Measurements from ENCODE around the gene RASAL1. TPM values are rescaled to one million over a fixed set of nuclear protein-coding genes. Genes with fewer than 3 reads are reported as not detected.

Gene RASAL1
- polyA plus RNA-seq, 2 of the 4 experiments (the other 2 are of a cell fraction), result 0.30 to 0.34 TPM

GRCh38 chr12:113096675-113097461, 38.7 kb downstream of the RASAL1 start:
- ATAC-seq (no peak), FAIRE-seq (no peak), DNase-seq (ENCODE audit: low read depth in 1 of 2, low spot score in 1 of 2) (no peak)
- POLR2A ChIA-PET, result no interaction called here
- CTCF ChIA-PET, result interaction anchor here (1.0 to 5.1 kb wide), 8 partner anchors 13 to 330 kb away, joined by 3 to 61 read pairs (median 9); no protein-coding TSS in a partner anchor
- H3K27ac ChIP-seq, result no peak overlapping the region
- H3K4me2 ChIP-seq, result no peak overlapping the region
- peaks cover 12% of the 10 kb centered on the region for H3K4me1 ChIP-seq
- no peak for TF ChIP-seq JUN (IDR thresholded peaks at IDR 0.05)
- TF ChIP-seq HOXA7 (CRISPR knock-in tag; IDR thresholded peaks at IDR 0.05), result no peak
- TF ChIP-seq MAFK (IDR thresholded peaks at IDR 0.05; ENCODE audit: partially characterized antibody), result no peak
- no peak for TF ChIP-seq RAD21 (conservative IDR thresholded peaks at IDR 0.05 in 1 of 2, IDR thresholded peaks at IDR 0.05 in 1 of 2)
- TF ChIP-seq HEYL (CRISPR knock-in tag; IDR thresholded peaks at IDR 0.05), result no peak
- no peak for TF ChIP-seq MAZ (IDR thresholded peaks at IDR 0.05; ENCODE audit: borderline replicate concordance, low read depth, low read length)
- no peak for TF ChIP-seq CTCF (IDR thresholded peaks at IDR 0.05)
- no peak for TF ChIP-seq HDAC2 (IDR thresholded peaks at IDR 0.05)
- TF ChIP-seq HES2 (IDR thresholded peaks at IDR 0.05), result no peak
- TF ChIP-seq EHF (CRISPR knock-in tag; IDR thresholded peaks at IDR 0.05), result no peak
- TF ChIP-seq FOSL2 (IDR thresholded peaks at IDR 0.05), result no peak
- no peak for TF ChIP-seq FOSL2 (CRISPR knock-in tag; IDR thresholded peaks at IDR 0.05)
- TF ChIP-seq ZSCAN20 (CRISPR knock-in tag; IDR thresholded peaks at IDR 0.05), result no peak
- no peaks in the 10 kb centered on the region for H3K9me3 ChIP-seq
- WGBS (ENCODE audit: missing lambda C conversion rate), result 69% methylated on average over 24 of the region's 30 CpGs
- H3K4me3 ChIP-seq, result no peak overlapping the region

GRCh38 chr12:113095405-113095804, 40.2 kb downstream of the RASAL1 start:
- FAIRE-seq (no peak), DNase-seq (ENCODE audit: low read depth in 1 of 2, low spot score in 1 of 2) (no peak), ATAC-seq (no peak)
- POLR2A ChIA-PET, result no interaction called here
- CTCF ChIA-PET, result interaction anchor here (0.8 to 2.0 kb wide), 2 partner anchors 47 to 58 kb away, joined by 3 to 14 read pairs; no protein-coding TSS in a partner anchor
- Histone ChIP-seq H3K4me3 (no peak overlapping the region), H3K4me1 (peaks cover 12% of the 10 kb centered on the region), H3K9me3 (no peaks in the 10 kb centered on the region), H3K27ac (no peak overlapping the region), H3K4me2 (no peak overlapping the region)
- no peak for TF ChIP-seq HES2 (IDR thresholded peaks at IDR 0.05)
- WGBS (ENCODE audit: missing lambda C conversion rate), result 43% methylated on average over 6 of the region's 6 CpGs

- Histone ChIP-seq H3K9me3 (no peaks in the 10 kb centered on the region), H3K4me1 (peaks cover 12% of the 10 kb centered on the region), H3K4me2 (no peak overlapping the region), H3K27ac (no peak overlapping the region), H3K4me3 (no peak overlapping the region)
- ATAC-seq, result no peak
- DNase-seq (ENCODE audit: low read depth in 1 of 2, low spot score in 1 of 2), result no peak
- FAIRE-seq, result no peak
- ChIA-PET POLR2A (no interaction called here), CTCF (interaction anchor here (6.4 kb wide), 1 partner anchor 45 kb away, joined by 49 read pairs; no protein-coding TSS in a partner anchor)
- WGBS (ENCODE audit: missing lambda C conversion rate), result 87% methylated on average over 5 of the region's 16 CpGs
- TF ChIP-seq USF2 (IDR thresholded peaks at IDR 0.05) (no peak), SMC3 (IDR thresholded peaks at IDR 0.05) (no peak), EHMT2 (IDR thresholded peaks at IDR 0.05; ENCODE audit: low read depth) (no peak), HOXB13 (CRISPR knock-in tag; IDR thresholded peaks at IDR 0.05; ENCODE audit: low read depth) (no peak), RAD21 (conservative IDR thresholded peaks at IDR 0.05 in 1 of 2, IDR thresholded peaks at IDR 0.05 in 1 of 2) (no peak), ESRRA (IDR thresholded peaks at IDR 0.05; ENCODE audit: borderline replicate concordance, low read length) (no peak), ZNF302 (CRISPR knock-in tag; IDR thresholded peaks at IDR 0.05) (no peak), CBX2 (IDR thresholded peaks at IDR 0.05; ENCODE audit: borderline replicate concordance, low read depth) (no peak), HEYL (CRISPR knock-in tag; IDR thresholded peaks at IDR 0.05) (no peak), HES2 (IDR thresholded peaks at IDR 0.05) (no peak), BCL3 (IDR thresholded peaks at IDR 0.05) (no peak), SREBF2 (IDR thresholded peaks at IDR 0.05) (no peak), KDM5A (IDR thresholded peaks at IDR 0.05) (no peak), ELK1 (IDR thresholded peaks at IDR 0.05; ENCODE audit: low read depth, low read length) (no peak), MAFK (IDR thresholded peaks at IDR 0.05; ENCODE audit: partially characterized antibody) (no peak)
Observed at GRCh38 chr12:113094738-113095137, 40.8 kb downstream of the RASAL1 start.
